GM19467 (cell line): ENCODE data around the gene SYTL4.
"Not testable (repeated sequence)": the region's sequence is repeated elsewhere in the genome, so short reads cannot be mapped to it uniquely, and the experiment has no call there.

Experiments used
- ATAC-seq: cut with Tn5 transposase; IDR thresholded peaks from one replicate; pipeline ENCODE4 v1.9.1; 2021; ENCODE audit warnings: mild to moderate bottlenecking, moderate library complexity; ENCODE audit not compliant: unreplicated experiment

The SYTL4 gene

DNA sequence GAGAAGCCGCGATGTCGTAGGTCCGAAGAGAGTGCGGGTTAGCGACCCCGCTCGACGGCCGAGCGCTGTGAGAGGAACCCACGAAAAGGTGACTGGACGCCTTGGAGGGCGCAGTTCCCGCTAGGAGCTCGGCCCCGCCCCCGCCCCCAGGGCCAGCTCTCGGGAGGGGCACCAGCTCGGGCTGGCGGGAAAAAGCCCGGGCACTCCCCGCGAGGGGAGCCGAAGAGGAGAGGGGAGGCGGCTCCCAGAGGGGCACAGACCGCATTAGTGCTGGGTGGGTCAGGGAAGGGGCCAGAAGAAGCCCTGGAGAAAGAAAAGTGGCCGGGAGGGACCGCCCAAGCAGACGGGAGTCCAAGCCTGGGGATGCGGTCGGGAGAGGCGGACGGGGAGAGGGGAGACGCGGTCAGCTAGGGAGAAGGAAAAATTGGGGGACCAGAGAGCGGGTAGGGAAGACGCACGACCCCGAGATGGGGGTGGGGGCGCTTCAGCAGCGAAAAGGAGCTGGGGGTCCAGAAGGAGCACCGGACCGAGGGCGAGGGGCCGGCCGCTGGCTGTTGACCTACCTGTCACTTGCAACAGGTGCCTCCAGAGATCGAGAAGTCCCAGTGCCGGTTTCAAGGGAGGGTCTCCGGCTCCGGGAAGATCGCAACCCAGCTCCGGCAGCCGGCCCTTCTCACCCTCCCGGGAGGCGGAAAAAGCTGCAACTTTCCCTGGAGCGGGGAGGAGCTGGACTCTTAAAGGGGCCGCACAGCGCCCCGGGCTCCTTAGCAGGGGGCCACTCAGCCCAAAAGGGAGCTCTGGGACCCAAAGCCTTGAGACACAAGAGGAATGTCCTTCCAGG, at the start of gene SYTL4:
Gene SYTL4 (minus strand): TSS at position 681 of the 841 bp plus-strand sequence. CDS start 30,084 bp downstream, outside the sequence.
- ATAC-seq = no peak

DNA sequence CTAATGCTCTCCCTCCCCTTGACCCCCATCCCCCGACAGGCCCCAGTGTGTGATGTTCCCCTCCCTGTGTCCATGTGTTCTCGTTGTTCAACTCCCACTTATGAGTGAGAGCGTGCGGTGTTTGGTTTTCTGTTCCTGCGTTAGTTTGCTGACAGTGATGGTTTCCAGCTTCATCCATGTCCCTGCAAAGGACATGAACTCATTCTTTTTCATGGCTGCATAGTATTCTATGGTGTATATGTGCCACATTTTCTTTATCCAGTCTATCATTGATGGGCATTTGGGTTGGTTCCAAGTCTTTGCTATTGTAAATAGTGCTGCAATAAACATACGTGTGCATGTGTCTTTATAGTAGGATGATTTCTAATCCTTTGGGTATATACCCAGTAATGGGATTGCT, 37.5 kb upstream of the SYTL4 start:
- not testable (repeated sequence) for ATAC-seq

DNA sequence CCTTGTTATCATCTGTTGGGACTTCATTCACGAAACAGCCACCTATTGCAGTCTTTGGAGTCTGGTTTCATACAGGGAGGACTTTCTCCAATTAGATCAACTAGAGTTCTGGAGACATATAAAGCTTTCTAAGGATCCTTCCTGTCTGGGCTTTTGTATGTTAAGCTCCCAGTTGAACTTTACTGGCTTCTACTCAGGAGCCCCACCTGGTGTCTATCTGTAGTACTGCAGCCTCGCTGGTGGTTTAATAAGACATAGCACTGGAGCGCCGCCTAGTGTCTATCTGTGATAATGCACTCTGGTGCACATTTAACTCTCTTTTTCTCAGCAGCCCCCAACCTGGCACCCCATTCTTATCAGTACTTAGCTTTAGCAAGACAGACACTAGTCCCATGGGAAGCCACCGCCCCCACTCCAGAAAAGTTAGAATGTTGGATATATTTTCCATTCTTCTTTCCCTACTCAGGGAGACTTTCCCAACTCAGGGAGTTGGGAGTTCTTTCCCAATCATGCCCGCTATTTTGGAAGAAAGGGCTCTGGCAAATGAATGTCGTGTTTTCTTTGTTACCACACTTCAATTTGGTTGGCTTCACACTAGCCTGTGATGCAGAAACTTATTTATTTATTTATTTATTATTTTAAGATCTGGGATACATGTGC, 36.9 kb upstream of the SYTL4 start:
- peak; percentile 86 for ATAC-seq

DNA sequence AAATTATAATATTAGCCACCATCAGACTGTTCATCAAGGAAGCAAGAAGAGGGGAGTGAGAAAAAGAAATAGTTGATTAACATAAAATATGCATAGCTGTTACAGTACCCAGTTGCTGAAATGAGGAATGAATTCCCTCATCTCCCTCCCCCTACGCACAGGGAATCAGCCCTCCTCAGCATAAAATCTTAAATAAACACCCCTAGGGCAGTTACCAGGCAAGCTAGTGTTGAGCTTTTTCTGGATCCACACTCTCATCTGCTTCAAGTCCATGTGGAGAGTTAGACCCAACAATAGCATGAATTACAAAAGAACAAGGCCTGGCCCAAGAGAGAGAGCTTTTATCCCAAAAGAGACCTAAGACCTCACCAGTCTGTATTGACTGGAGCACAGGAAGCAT, 19.0 kb upstream of the SYTL4 start:
- ATAC-seq = no peak

DNA sequence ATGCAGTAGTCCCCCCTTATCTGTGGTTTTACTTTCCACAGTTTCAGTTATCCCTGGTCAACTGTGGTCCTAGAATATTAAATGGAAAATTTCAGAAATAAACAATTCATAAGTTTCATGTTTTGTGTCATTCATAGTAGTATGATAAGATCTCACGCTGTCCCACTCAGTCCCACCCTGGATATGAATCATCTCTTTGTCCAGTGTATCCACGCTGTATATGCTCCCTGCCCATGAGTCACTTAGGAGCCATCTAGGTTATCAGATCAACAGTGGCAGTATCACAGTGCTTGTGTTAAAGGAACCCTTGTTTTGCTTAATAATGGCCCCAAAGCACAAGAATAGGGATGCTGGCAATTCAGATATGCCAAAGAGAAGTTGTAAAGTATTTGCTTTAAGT, 16.2 kb upstream of the SYTL4 start:
- ATAC-seq = no peak

DNA sequence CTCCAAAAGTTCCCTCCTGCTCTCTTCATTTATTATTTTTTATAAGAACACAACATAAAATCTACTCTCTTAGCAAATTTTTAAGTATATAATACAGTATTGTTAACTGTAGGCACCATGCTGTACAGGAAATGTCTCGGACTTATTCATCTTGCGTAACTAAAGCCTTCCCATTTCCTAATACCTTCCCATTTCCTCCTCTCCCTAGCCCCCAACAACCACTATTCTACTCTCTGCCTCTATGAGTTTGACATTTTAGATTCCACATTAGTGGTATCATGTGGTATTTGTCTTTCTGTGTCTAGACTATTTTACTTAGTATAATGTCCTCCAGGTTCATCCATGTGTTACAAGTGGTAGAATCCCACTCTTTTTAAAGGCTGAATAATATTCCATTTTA, 15.8 kb upstream of the SYTL4 start:
- no peak for ATAC-seq

DNA sequence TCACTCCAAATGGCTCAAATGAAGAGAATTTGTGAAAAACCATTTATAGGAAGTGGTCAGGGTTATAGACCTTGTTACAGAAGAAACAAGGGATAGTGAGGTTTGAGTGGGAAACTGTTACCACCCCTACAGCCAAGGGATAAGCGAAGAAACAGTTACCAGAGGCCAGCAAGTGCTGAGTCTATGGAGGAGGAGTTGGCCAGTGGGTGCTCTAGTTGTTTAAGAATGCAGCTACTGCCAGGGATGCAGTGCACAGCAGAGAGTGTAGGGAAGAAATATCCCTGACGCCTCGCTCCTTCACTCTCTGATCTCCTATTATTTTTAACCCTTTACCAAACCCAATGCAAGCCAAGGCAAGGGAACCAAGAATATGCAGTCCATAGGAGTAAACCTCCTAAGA, 15.2 kb upstream of the SYTL4 start:
- no peak for ATAC-seq

DNA sequence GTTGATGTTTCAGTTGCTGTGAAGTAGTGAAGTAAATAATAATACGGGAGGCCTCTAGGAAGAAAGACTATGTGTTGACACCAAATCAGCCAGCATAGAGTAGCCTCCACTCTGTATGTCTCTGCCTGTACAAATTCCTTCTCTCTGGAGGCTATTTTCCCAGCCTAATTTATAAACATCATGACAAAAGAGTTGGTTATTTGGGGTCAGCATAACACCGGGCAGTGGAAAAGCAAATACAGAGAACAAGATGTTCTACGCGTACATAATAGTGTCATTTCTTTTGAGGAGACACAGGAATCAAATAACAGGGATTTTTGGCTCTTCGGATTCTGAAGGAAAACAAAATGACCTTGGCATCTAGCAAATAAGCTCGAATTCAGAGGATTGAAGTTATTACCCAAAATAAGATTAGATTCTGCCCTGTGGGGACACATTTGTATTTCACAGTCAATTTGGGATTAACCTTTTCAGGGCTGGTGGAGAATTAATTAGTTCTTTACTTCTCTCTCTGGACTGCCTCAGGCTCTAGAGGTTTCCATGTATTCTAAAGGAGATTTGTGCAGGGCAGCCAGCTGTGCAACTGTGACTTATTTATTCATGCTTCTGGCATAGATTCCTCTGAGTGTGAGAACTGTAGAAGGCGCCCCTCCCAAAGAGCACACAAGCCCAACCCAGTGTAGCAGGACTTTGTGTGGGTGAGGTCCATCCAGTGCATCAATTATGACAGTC, 14.1 kb upstream of the SYTL4 start:
- no peak for ATAC-seq

DNA sequence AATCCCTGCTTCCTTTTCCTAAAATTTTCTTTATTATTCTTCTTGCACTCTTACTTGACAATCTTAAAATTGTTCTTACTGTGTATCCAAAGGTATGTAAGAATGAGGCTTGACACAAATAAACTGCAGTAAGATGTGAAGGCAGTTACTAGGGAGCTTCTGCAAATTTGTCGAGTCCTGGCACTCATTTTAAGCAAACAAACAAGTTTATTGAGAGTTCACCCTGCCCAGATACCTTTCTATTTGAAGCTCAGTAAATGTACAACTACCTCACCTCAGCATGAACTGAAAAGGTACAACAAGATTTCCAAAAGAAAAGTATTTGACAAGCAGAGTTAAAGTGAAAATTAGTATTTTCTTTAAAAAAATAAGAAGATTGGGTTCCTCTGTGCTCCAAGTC, 13.3 kb upstream of the SYTL4 start:
- ATAC-seq = no peak

DNA sequence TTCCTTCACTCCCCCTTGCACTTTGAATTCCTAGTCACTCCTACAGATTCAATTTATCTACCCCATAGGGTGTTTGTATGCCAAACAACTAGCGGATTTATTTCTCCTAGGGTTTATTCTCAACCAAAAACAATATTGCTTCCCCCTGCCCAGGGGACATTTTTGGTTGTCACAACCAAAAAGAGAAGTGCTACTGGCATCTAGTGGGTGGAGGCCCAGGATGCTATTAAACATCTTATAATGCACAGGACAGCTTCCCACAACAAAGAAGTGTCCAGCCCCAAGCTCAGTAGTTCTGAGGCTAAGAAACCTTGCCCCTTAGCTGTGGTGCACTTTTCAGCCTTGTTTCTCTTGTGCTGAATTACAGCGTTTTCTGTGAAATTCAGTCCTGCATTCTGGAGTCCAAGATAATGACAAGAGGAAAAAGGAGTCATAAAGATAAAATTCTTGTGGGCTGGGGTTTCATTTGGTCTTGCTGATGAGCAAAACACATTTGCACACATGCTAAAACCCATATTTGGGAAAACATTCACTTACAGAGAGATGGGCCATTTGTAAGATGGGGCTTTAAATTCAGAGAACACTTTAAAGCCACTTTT, 11.2 kb upstream of the SYTL4 start:
- ATAC-seq = no peak

DNA sequence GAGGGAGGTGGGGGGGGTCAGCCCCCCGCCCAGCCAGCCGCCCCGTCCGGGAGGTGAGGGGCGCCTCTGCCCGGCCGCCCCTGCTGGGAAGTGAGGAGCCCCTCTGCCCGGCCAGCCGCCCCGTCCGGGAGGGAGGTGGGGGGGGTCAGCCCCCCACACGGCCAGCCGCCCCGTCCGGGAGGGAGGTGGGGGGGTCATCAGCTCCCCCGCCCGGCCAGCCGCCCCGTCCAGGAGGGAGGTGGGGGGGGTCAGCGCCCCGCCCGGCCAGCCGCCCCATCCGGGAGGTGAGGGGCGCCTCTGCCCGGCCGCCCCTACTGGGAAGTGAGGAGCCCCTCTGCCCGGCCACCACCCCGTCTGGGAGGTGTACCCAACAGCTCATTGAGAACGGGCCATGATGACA, 7.9 kb downstream of the SYTL4 start:
- ATAC-seq = not testable (repeated sequence)

DNA sequence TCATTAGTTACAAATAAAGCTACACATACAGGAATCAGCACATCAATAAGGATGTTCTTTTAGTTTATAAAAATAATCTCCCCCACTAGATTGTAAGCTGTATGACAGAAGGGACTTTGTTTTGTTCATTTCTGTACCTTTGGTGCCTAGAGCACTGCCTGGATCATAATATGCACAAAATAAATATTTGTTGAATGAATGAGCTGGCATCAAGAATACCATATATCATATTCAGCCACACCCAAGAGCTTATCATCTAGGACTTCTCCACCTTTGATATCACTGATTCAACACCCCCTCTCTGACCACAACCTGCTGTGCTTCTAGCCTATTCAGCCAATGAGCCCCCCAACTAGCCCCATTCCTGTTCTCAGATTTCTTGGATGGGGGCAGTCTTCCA, 10.6 kb downstream of the SYTL4 start:
- ATAC-seq = no peak

DNA sequence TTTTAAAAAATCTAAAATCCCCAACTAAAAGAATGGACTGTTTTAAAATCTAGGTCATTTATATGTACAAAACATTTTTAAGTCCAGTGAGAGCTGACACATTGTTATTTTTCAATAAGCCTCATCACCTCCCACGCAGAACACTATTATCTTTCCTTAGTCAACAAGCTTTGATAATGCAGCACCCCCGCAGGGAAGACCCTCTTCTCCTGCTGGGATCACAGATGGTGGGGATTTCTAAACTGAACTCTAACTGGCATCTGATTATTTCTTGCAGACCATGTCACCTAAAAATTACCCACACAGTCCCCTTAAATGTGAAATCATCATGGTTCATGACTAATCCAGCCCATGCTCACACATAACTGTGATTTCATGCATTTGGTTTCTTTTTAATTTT, 11.6 kb downstream of the SYTL4 start:
- ATAC-seq = no peak

DNA sequence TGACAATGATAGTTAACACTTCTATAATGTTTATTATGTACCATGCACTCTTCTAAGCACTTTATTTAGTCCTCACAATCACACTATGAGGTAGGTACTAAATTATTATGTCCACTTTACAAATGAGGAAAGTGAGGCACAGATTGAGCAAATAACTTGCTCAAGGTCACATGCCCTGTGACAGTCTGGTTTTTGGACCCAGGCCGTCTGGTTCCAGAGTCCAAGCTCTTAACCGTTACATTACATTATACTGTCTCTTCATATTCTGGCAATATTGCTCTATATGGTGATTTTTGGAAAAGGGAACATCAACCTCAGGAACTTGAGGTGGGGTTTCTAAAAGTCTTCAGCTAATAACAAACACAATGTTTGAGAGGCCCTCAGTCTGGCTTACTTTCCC, 12.8 kb downstream of the SYTL4 start:
- no peak for ATAC-seq

DNA sequence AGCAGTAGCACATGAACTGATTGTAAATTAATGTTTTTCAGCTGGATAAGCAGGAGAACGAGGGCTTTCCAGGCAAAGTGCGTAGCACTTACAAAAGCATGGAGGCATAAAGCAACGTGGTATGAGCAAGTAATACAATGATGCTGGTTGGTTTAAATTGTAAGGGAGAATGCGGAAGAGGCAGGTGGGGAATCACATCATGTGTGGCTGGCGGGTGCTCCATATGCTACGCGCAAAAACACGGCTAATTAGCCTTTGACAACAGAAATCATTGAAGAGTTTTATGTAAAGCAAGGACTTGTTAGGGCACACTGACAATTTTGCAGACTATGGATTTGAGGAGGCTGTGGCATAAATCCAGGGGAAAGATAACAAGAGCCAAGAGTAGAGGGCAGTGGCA, 14.6 kb downstream of the SYTL4 start:
- ATAC-seq = no peak

DNA sequence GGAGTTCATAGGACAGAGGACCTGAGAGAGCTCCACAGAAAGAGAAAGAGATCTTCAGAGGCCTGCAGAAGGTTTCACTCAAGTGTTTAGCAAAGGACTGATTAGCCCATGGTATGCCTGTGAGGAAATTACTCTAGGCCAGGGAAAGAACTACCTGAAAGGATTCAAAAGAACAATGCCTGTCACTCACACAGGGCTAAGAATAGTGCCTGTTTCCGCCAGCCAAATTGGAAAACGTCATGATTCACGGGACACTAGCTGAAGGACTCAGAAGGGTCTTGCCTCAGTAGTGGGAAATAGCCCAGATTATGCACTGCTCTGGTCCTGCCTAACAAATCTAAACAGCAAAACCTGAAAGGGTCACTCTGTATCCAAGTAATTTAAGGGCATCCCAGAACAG, 21.1 kb downstream of the SYTL4 start:
- no peak for ATAC-seq

DNA sequence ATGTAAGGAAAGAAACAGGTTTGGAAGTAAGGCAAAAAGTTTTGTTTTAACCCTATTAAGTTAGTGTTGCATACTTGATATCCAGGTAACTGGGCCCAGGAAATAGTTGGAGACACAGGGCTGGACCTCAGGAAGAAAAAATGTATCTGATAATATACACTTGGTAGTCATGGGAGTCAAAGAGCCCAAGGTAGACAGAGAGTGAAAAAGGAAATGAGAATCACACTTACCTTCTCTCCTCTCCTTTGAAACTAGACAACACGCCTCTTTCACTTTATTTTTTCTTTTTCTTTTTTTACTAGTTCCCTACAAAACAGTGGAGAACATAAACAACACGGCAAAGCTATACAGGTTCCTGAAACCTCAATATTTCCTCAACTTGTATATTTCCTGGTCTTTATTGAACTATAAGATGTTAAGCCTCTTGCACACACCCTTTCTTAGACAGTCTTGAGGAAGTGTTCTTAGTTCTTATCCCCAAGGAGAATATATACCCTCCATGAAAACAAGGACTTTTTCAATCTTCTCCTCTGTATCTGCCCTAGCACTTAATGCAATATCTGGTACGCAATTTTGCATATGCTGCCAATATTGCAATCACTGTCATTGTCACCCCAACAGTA, 27.2 kb downstream of the SYTL4 start:
- no peak for ATAC-seq

DNA sequence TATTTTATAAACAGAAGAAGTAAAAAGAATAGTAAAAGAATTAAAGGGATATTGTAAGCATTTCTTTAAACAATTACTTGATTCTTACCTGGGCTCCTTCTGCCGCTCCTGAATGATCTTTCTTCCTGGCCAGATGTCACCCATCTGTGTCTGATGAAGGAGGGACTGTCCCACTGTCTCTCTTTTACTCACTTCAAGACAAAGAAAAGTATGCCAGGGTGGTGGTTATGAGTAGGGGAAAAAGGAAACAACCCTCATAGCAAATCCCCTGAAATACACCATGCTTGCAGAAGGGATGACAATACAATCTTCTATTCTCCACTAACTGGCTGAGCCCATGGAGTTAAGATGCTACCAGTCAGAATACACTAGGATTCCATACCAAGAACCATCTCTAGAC, 31.1 kb downstream of the SYTL4 start:
- ATAC-seq = no peak

DNA sequence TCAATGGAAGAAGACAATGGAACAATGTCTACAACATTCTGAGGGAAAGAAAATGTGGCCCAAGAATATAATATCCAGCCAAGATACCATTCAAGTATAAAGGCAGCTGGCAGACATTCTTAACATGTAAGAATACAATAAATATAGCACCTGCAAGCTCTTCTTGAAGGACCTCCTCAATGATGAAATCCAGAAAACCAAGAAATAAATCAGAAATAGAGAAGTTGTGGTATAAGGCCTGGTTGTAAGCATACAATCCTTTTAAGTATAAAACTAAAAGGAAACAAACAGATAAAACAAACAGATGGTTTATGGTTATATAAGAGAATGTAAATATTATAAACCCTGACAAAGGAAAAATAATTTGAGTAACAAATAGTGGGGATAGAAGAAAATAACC, 33.4 kb downstream of the SYTL4 start:
- no peak for ATAC-seq

DNA sequence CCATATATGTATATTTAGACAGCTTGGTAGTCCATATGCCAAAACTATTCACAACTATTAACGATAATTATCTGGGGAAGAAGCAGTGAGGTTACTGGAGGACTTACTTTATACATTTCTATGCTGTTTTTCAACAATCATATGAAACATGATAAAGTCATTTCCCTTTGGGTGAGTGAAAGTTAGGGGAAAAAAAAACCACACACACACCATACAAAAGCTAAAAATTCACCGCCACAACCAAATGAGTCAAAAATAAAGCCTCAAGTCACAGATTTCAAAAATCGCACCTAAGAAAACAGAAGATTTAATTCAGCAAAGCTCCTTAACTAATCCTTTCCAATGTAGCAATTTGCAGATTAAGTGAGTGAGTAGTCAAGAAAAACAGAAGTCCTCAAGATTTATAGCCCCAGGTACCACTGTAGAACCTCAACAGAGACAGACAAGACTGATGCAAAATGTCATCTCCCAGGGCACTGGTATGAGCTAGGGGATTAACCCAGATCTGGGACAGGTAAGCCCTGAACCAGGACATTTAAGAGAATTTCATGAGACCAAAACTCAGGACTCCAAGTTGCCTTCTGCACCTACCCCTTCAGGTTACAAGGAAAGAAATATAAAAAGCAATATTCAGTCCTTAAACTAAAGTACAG, 35.1 kb downstream of the SYTL4 start:
- ATAC-seq = no peak
